Raji (cell line): ENCODE data around the gene SETD4.

ENCODE experiments used
- POLR2A ChIP-seq: IDR thresholded peaks from 2 replicates; pipeline ENCODE4 v1.6.1; 2011; ENCODE audit warnings: low read depth, low read length, control low read depth; ENCODE audit not compliant: insufficient read depth

SETD4 gene, protein sequence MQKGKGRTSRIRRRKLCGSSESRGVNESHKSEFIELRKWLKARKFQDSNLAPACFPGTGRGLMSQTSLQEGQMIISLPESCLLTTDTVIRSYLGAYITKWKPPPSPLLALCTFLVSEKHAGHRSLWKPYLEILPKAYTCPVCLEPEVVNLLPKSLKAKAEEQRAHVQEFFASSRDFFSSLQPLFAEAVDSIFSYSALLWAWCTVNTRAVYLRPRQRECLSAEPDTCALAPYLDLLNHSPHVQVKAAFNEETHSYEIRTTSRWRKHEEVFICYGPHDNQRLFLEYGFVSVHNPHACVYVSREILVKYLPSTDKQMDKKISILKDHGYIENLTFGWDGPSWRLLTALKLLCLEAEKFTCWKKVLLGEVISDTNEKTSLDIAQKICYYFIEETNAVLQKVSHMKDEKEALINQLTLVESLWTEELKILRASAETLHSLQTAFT

DNA sequence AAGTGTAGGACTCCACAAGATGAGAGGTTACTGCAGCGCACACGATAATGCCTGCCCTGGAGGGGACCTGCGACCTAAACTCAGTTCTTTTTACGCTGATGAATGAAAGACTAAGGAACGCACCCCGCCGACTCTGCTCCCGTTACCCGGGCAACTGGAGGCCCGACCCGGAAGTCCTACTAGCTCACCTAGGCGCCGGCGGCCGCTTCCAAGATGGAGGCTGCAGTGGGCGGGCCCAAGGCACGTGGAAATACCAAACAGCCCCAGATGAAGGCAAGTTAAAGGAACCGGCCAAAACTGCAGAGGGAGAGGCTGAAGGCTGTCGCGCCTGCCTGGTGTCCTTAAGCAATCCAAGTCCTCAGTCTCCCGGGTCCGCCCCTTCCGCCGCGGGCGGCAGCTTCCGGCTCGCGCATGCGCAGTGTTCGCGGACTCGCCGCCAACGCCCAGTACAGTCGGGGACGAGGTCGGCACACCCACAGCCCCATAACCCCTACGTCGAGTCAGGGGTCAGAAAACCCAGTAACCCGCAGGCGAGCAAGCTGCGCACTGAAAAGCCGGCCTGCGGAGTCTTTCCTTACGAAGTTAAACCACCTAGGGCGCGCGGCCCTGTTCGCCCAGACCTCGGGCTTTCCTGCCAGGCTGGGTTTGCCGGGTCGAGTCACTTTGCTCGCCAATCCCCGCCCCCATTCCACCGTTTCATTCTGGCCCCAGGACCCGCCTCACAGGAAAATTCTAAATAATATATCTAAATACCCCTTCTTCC, at the start of gene SETD4:
Gene SETD4, minus strand, starts transcription at position 368 of the 763 bp plus-strand sequence. CDS start 1,638 bp downstream, outside the sequence.
- TF ChIP-seq POLR2A, result peak; percentile 87

GRCh38 chr21:36109868-36110267, 49.5 kb upstream of the SETD4 start:
- TF ChIP-seq POLR2A, result no peak

DNA sequence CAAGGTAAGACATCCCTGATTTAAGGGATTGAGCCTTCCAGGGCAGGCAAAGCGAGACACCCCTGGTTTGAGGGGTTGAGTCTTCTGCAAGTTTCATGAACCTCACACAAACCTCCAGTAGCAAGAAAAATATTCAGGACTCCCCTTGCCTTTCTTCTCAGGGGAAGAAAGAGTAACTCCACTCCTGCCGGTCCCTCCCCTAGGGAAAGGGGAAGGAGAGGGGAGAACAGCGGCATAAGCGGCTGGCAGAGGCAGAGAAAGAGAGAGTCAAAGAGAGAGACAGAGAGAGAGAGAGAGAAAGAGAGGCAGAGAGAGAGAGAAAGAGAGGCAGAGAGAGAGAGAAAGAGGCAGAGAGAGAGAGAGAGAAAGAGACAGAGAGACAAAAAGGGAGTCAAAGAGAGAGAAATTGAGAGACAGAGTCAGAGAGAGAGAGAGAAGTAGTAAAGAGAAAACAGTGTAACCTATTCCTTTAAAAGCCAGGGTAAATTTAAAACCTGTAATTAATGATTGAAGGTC, 45.1 kb upstream of the SETD4 start:
- no peak for TF ChIP-seq POLR2A

GRCh38 chr21:36104317-36105300, 44.3 kb upstream of the SETD4 start:
- no peak for TF ChIP-seq POLR2A

DNA sequence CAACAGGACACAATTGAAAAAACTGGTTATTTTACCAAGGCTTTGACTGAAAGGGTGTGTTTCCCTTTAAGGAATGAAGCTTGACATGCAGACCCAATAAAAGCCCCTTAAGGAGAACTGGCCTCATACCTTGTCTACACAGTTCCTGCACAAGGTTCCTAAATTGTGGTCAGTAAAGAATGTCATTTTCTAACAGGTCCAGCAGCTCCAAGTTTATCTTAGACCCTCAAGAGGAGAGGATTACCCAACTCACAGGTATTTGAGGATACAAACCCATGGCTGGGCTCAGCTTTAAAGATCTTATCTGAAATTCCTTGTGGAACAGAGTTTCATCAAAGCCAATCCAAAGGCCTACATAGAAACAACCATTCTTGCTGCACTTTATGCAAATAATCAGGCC, 43.1 kb upstream of the SETD4 start:
- no peak for TF ChIP-seq POLR2A

- TF ChIP-seq POLR2A, result no peak
These were observed 40.8 kb upstream of the SETD4 start for GRCh38 chr21:36100971-36101641.

- no peak for TF ChIP-seq POLR2A
These were observed 38.7 kb upstream of the SETD4 start for GRCh38 chr21:36099000-36099399.

DNA sequence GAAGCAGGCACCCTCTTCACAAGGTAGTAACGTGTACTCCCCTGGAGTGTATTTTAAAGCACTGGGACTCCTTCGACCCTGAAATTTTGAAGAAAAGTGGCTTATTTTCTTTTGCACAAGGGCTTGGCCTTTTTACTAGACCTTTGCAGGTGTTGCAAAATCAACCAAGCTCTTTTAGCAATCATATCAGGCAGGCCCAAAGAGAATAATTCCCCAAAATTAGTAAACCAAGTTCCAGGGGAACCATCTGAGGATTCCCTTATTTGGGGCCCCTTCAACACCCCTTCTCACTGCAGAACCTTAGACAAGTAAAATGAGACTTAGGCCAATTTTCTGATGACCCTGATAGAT, 37.8 kb upstream of the SETD4 start:
- TF ChIP-seq POLR2A, result no peak

DNA sequence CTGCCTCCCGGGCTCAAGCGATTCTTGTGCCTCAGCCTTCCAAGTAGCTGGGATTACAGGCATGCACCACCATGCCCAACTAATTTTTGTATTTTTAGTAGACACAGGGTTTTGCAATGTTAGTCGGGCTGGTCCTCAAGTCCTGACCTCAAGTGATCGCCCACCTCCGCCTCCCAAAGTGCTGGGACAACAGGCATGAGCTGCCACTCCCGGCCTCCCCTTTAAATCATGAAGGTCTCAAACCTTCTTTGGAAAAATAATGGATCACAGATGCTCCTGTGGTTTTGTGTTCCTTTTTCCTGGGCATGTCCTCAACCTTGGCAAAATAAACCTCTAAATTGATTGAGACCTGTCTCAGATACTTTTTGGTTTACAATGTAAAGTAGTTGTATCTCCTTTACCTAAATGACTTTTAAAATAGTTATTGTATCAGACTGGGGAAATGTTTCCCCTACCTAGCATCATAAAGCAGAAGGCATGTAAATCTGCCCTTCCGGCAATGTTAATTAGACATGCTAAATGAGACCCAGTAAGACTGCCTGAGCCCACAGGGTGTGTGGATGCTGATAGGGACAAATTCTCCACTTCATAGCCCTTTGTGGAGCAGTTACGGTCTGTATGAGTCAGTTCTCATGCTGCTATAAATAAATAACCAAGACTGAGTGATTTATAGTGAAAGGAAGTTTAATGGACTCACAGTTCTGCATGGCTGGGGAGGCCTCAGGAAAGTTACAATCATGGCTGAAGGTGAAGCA, 37.3 kb upstream of the SETD4 start:
- no peak for TF ChIP-seq POLR2A

DNA sequence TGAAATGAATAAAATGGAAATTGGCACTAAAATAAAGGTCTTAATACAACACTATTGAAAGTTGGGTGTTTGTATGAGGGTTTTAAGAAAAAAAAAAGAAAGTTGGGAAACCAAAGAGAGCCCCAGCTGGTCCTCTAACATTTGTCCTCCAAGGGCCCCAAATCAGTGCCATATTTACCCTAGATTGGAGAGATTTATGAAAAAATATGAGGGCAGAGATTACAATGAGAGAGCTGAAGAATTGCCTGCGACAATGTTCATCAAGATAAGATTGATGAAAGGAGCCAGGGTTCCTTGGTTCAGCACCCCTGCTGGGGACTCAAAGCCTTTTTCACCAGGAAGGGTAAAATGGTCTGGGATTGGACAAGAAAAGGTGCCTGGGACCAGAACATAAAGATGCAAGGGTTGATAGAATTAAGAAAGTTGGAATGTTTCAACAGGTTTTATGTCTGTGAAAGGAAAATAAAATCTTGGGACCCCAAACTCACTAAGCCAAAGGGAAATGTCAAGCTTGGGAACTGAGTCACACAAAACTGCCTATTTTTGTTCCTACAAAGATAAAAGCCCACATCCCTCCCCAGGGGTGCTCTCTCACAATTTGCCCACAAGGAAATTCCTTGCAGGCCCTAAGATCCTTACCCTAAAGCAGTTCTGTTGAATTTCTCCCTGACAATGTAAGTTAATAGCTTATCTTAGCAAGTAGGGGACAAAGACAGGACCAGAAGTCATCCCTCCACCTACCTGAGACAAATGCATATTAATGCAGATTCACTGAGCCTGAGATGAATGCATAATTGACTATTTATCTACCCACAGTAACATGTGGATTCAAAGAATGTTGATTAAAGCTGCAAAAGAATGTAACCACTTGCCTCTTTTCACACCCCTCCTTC, 36.3 kb upstream of the SETD4 start:
- no peak for TF ChIP-seq POLR2A

DNA sequence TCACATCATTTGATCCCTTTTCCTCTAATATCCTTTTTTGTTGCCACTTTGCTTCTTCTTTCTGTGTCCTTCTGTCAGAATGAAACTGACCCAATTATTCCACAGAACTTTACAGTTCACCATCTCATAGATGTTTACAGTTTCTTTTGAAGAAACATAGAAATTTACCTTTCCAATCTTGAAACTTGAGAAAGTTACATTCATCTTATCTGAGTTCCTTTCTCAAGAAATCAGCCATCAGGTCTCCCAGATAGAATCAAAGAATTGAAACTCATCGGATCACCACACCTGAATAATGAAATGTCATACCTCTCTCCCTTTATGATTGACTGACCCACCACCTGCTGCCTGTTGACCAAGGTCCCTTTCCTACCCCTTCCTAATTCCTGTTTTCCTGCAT, 33.2 kb upstream of the SETD4 start:
- TF ChIP-seq POLR2A, result no peak

- no peak for TF ChIP-seq POLR2A
These were observed 32.4 kb upstream of the SETD4 start for GRCh38 chr21:36092681-36093080.

- TF ChIP-seq POLR2A, result no peak
These were observed 29.6 kb upstream of the SETD4 start for GRCh38 chr21:36089946-36090345.
